Stimulated activated naive CD8-positive, alpha-beta T cell treated with anti-CD3 and anti-CD28 coated beads, Interleukin-15, Interleukin-2, amounts not matched to agents 100 ng/mL and 50 ng/mL, for 24 hours (primary cell): ENCODE results near the gene GRK7.
A peak's percentile ranks its signal among the peaks of the same experiment; 100 is the strongest.

Source experiments
- H3K27ac Mint-ChIP-seq: one replicate; pipeline ENCODE4 v1.8.0; 2021; ENCODE audit warnings: mild to moderate bottlenecking, mixed read lengths
- H3K27me3 Mint-ChIP-seq: one replicate; pipeline ENCODE4 v1.8.0; 2021; ENCODE audit warnings: mixed read lengths
- H3K36me3 Mint-ChIP-seq: one replicate; pipeline ENCODE4 v1.8.0; 2021; ENCODE audit warnings: low read depth, mixed read lengths
- H3K4me1 Mint-ChIP-seq: one replicate; pipeline ENCODE4 v1.8.0; 2021; ENCODE audit warnings: low read depth, mixed read lengths
- H3K4me3 Mint-ChIP-seq: one replicate; pipeline ENCODE4 v1.8.0; 2021; ENCODE audit warnings: mild to moderate bottlenecking, mixed read lengths
- H3K9me3 Mint-ChIP-seq: one replicate; pipeline ENCODE4 v1.8.0; 2021; ENCODE audit warnings: mixed read lengths

Gene GRK7, protein sequence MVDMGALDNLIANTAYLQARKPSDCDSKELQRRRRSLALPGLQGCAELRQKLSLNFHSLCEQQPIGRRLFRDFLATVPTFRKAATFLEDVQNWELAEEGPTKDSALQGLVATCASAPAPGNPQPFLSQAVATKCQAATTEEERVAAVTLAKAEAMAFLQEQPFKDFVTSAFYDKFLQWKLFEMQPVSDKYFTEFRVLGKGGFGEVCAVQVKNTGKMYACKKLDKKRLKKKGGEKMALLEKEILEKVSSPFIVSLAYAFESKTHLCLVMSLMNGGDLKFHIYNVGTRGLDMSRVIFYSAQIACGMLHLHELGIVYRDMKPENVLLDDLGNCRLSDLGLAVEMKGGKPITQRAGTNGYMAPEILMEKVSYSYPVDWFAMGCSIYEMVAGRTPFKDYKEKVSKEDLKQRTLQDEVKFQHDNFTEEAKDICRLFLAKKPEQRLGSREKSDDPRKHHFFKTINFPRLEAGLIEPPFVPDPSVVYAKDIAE (N-terminal part only)

DNA sequence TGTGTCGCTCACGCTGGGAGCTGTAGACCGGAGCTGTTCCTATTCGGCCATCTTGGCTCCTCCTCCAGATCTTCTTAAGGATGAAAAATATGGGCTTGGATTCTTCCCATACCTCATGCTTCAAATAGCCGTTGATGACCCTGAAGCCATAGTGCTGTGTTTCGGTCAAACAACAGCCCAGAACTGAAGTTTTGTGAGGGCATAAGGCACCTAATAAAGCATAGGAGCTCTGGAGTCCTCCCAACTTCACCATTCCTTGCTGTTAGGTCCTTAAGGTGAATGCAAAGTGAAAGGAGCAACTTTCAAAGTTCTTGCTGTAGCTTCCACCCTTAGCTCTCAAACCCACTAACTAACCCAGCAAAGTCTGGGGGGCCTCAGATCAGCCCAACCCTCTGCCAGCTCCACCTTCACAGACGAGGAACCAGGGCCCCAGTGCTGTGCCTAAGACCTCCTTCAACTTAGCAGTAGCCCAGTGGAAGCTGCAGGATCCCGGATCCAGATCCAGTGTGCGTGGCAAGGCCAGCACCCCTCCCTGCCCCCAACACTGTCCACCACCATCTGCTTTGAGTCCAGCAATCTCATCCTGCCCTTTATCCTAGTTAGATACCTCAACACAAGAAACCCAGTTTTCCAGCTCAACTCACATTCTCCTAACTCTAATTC, at the start of gene GRK7:
Gene GRK7, plus strand, starts transcription at position 321 of the 663 bp plus-strand sequence. CDS start 14,877 bp downstream, outside the sequence.
- H3K9me3 Mint-ChIP-seq: no peaks in the 10 kb centered on the region
- H3K36me3 Mint-ChIP-seq: no peaks in the 10 kb centered on the region
- no peak within 1 kb of the TSS for H3K27ac Mint-ChIP-seq
- peaks cover 5% of the 10 kb centered on the region for H3K4me1 Mint-ChIP-seq
- H3K4me3 Mint-ChIP-seq: no peak within 1 kb of the TSS
- no peaks in the 10 kb centered on the region for H3K27me3 Mint-ChIP-seq

DNA sequence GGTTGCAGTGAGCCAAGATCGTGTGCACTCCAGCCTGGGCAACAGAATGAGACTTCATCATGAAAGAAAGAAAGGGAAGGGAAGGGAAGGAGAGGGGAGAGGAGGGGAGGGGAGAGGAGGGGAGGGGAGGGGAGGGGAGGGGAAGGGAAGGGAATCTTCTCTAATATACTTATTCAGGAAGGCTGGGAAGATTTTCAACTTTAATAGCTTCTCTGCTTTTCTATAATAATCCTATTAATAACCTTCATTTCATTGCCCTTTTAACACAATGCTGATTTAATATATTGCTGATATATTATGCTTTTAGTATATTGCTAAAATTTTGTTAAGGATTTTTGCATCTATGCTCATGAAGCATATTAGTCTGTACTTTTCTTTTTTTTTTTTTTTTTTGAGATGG, 48.5 kb upstream of the GRK7 start:
- peaks cover 6% of the 10 kb centered on the region for H3K9me3 Mint-ChIP-seq
- H3K4me1 Mint-ChIP-seq: no peaks in the 10 kb centered on the region
- no peaks in the 10 kb centered on the region for H3K36me3 Mint-ChIP-seq
- H3K4me3 Mint-ChIP-seq: no peak overlapping the region
- peaks cover 5% of the 10 kb centered on the region for H3K27me3 Mint-ChIP-seq
- H3K27ac Mint-ChIP-seq: no peak overlapping the region

DNA sequence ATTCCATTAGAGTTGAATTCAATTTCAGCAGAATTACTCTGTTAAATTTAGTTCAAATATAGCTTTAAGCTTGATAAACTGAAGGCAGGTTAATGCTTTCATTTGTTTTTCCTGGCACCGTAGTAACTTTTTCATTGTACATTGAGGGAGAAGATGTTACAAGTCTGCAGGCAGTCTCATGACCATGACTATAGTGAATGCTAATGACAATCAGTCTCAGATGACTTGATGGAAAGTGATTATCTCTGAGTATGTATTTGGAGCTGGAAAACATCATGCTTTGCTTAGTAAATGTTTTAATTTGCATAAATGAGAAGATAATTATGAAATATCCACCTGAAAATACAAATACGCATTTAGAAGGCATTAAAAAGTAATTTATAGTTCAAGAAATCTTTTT, 41.1 kb upstream of the GRK7 start:
- H3K9me3 Mint-ChIP-seq: no peaks in the 10 kb centered on the region
- H3K36me3 Mint-ChIP-seq: no peaks in the 10 kb centered on the region
- H3K4me1 Mint-ChIP-seq: no peaks in the 10 kb centered on the region
- no peak overlapping the region for H3K4me3 Mint-ChIP-seq
- no peak overlapping the region for H3K27ac Mint-ChIP-seq
- peaks cover 10% of the 10 kb centered on the region for H3K27me3 Mint-ChIP-seq

DNA sequence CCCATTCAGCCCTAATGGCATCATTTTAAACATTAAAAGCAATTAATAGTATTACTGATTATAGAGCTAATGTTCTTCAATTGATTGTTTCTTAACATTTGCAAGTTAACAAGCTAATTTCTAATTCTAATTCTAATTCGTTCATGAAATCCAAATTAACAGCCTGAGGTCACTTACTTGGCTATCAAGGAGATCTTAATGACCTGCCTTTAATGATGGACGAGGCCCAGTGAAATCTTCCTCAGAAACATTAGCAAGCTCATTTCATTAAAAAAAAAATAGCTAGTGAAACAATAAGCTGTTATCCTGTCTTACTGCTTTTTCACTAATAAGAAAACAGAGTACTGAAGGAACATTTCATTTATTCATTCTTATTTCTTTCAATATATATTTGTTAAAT, 40.6 kb upstream of the GRK7 start:
- Mint-ChIP-seq H3K4me1 (no peaks in the 10 kb centered on the region), H3K27ac (no peak overlapping the region), H3K4me3 (no peak overlapping the region), H3K9me3 (no peaks in the 10 kb centered on the region), H3K27me3 (peaks cover 10% of the 10 kb centered on the region), H3K36me3 (no peaks in the 10 kb centered on the region)

DNA sequence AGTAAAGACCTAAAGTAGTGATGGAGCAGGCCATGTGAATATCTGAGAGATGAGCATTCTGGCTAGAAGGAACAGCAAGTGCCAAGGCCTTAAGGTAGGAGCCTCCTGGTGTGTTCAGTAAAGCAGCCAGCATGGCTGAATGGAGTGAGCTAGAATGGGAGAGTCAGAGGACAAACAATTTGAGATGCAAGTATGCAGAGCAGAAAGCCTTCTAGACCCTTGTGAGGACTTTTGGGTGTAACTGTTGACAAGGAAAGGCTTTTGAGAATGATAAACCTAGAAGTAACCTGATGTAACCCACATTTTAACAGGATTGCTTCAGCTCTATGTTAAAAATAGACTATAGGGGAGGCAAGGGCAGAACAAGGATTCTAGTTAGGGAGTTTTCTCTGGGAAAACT, 40.0 kb upstream of the GRK7 start:
- H3K36me3 Mint-ChIP-seq: no peaks in the 10 kb centered on the region
- H3K9me3 Mint-ChIP-seq: no peaks in the 10 kb centered on the region
- H3K4me1 Mint-ChIP-seq: no peaks in the 10 kb centered on the region
- no peak overlapping the region for H3K27ac Mint-ChIP-seq
- H3K27me3 Mint-ChIP-seq: peaks cover 10% of the 10 kb centered on the region
- no peak overlapping the region for H3K4me3 Mint-ChIP-seq

DNA sequence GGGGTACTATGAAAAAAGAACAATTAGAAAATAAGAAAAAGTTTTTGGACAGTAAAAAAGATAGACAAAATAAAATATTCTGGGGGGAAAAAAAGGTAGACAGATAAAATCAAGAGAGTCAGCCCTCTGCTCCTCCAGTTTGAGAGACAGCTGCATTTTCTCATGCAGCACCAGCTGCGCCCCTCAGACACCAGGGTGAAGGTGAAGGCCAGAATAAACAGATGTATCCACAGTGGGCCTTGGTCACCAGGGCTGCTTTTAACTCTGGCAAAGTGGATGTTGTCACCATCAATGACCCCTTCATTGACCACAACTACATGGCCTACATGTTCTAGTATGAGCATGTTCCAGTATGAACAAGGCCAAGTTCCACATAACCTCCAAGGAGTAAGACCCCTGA, 39.0 kb upstream of the GRK7 start:
- no peak overlapping the region for H3K4me3 Mint-ChIP-seq
- H3K36me3 Mint-ChIP-seq: no peaks in the 10 kb centered on the region
- H3K9me3 Mint-ChIP-seq: no peaks in the 10 kb centered on the region
- H3K27ac Mint-ChIP-seq: no peak overlapping the region
- H3K4me1 Mint-ChIP-seq: no peaks in the 10 kb centered on the region
- H3K27me3 Mint-ChIP-seq: peaks cover 5% of the 10 kb centered on the region

DNA sequence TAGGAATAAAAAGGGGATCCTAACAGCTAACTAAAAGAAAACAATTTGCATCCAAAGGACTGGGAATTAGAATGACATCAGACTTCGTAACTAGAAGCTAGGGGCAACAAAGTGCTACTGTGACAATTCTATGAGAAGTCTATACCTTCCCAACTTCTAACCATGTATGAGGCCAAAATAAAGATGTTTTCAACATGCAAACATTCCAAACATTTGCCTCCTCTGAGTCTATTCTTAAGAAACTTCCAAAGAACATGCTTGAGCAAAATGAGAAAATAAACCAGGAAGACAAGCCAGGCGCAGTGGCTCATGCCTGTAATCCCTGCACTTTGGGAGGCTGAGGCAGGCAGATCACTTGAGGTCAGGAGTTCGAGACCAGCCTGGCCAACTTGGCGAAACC, 38.2 kb upstream of the GRK7 start:
- H3K36me3 Mint-ChIP-seq: no peaks in the 10 kb centered on the region
- no peak overlapping the region for H3K4me3 Mint-ChIP-seq
- H3K4me1 Mint-ChIP-seq: no peaks in the 10 kb centered on the region
- H3K27me3 Mint-ChIP-seq: peaks cover 5% of the 10 kb centered on the region
- no peak overlapping the region for H3K27ac Mint-ChIP-seq
- no peaks in the 10 kb centered on the region for H3K9me3 Mint-ChIP-seq

DNA sequence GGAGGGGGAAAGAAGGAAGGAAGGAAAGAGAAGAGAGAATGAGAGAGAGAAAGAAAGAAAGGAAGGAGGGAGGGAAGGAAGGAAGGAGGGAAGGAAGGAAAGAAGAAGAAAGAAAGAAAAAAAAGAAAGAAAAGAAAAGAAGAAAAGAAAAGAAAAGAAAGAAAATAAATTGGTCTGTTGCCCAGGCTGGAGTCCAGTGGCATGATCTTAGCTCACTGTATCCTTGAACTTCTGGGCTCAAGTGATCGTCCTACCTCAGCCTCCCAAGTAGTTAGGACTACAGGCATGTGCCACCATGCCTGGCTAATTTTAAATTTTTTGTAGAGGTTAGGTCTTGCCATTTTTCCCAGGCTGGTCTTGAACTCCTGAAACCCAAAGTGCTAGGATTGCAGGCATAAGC, 36.7 kb upstream of the GRK7 start:
- H3K4me3 Mint-ChIP-seq: no peak overlapping the region
- H3K27me3 Mint-ChIP-seq: peaks cover under 1% of the 10 kb centered on the region
- H3K36me3 Mint-ChIP-seq: no peaks in the 10 kb centered on the region
- H3K27ac Mint-ChIP-seq: no peak overlapping the region
- no peaks in the 10 kb centered on the region for H3K9me3 Mint-ChIP-seq
- H3K4me1 Mint-ChIP-seq: no peaks in the 10 kb centered on the region

DNA sequence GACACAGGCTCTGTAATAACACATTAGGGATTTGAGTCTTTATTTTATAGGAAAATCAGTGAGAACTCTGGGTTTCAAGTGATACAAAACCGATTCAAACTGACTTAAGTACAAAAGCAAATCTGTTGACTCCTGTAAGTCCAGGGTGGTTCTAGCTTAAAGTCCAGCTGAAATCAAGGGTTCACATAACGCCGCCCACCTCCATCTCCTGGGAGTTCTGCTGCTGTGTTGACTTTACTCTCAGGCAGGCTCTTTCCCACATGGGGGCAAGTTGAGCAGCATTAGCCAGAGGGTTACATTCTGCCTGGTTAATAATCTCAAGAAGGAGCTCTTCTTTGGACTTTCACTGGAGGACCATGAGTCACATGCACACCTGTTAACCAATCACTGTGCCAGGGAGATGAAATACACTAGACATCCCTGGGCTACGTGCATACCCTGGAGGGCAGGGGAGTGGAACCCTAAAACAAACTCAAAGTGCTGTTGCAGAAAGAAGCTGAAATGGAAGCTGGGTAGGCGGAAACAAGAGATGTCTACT, 34.8 kb upstream of the GRK7 start:
- no peaks in the 10 kb centered on the region for H3K9me3 Mint-ChIP-seq
- no peaks in the 10 kb centered on the region for H3K36me3 Mint-ChIP-seq
- H3K27me3 Mint-ChIP-seq: no peaks in the 10 kb centered on the region
- no peak overlapping the region for H3K4me3 Mint-ChIP-seq
- H3K4me1 Mint-ChIP-seq: no peaks in the 10 kb centered on the region
- H3K27ac Mint-ChIP-seq: no peak overlapping the region

DNA sequence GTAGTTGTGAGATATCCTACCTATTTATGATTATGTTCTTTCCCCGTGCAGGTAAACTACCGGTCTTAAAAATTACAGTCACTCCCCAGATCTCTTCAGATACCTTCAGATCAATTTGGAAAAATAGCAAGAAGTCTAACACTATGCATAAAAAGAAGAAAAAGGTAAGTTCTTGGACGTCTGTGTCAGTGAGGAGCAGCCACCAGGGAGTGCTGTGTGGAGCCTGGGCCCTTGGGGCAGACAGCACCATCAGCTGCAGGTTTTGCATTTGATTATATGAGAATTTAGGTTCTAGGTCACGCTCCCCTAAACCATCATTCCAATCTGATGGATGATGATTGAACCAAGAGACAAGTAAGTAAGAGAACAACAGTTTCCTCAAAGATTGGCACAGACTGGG, 34.0 kb upstream of the GRK7 start:
- Mint-ChIP-seq H3K27me3 (no peaks in the 10 kb centered on the region), H3K4me3 (no peak overlapping the region), H3K36me3 (no peaks in the 10 kb centered on the region), H3K9me3 (no peaks in the 10 kb centered on the region), H3K27ac (no peak overlapping the region), H3K4me1 (no peaks in the 10 kb centered on the region)

DNA sequence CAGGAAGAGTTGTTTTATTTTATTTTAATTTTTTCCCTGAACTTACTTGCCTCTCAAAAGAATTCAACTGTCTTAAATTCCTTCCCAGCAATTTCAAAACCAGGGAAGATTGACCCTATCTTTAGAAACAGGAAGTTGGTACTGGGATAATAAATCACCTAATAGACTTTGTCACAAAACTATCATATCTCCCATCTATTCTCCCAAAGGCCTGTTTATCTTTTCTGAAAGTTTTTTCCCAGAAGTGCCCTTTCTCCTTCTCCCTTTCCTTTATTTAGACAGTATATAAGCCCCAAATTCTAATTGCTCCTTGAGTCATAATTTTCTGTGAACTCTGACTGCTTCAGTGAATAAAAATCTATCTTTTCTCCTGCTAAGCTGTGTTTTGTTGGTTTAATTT, 28.0 kb upstream of the GRK7 start:
- Mint-ChIP-seq H3K27ac (no peak overlapping the region), H3K36me3 (peaks cover 5% of the 10 kb centered on the region), H3K9me3 (no peaks in the 10 kb centered on the region), H3K4me3 (no peak overlapping the region), H3K27me3 (no peaks in the 10 kb centered on the region), H3K4me1 (peaks cover 15% of the 10 kb centered on the region)

DNA sequence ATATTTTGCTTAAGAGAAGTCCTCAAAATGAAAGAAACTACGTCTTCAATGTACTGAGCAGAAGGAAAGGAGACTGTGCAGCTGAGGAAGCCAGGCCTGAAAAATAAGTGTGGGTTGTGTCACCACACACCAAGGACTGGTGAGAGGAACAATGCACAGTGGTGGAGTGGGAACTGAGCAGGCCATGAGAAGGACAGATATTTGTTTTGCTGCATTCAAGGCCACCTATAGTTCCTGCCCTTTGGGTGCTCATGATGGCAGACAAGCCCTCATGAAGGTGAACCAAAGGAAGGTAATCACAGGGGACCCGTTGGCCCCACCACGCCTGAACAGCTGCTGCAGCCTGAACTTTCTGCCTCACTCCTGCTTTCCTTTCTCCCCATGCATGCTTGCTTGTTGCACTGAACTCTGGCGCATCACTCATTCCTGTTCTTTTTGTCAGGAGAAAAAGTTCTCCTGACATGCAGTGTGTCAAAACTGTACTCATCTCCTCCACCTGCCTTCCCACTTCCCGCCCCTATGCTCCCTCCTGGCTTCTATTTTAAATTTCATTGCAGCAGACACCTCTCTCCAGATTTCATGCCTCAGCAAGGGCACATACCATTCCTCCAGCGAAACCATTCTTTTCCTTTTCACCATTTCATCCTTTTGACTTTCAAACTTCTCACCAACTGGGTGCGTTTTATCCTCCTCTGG, 27.3 kb upstream of the GRK7 start:
- H3K27me3 Mint-ChIP-seq: no peaks in the 10 kb centered on the region
- H3K36me3 Mint-ChIP-seq: peaks cover 9% of the 10 kb centered on the region
- peaks cover 22% of the 10 kb centered on the region for H3K4me1 Mint-ChIP-seq
- no peak overlapping the region for H3K27ac Mint-ChIP-seq
- no peak overlapping the region for H3K4me3 Mint-ChIP-seq
- H3K9me3 Mint-ChIP-seq: no peaks in the 10 kb centered on the region

DNA sequence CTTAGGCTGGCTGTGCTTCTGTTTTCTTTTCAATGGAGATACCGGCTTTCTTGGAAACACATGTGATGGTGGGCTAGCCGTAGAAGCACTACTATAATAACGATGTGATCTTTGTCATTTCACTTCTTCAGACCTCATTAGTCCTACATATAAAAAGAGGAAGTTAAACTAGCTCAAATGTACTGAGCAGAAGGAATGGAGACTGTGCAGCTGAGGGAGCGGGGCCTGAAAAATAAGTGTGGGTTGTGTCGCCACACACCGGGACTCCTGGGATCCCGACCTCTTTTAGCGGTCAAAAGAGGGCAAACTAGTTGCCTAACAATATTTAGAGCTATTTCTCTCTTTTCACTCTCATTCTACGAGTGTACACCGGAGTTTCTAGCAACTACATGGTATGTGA, 26.1 kb upstream of the GRK7 start:
- Mint-ChIP-seq H3K36me3 (peaks cover 12% of the 10 kb centered on the region), H3K27ac (peak overlapping the region; percentile 50), H3K27me3 (no peaks in the 10 kb centered on the region), H3K4me3 (no peak overlapping the region), H3K9me3 (no peaks in the 10 kb centered on the region), H3K4me1 (peaks cover 34% of the 10 kb centered on the region)

DNA sequence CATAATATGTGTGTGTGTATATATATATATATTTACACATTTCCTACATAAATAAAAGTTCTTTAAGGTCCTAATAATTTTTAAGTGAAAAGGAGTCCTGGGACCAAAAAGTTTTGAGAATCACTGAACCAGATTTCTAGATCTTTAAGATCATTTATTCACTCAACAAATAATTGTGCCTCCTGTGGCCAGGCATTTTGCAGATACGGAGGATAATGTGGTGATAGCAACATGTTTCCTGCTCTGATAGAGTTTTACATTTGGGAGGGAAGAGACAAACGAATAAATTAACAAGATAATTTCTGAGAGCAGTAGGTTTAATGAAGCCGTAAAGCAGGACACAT, 25.6 kb upstream of the GRK7 start:
- H3K9me3 Mint-ChIP-seq: no peaks in the 10 kb centered on the region
- peak overlapping the region; percentile 76 for H3K4me3 Mint-ChIP-seq
- no peaks in the 10 kb centered on the region for H3K27me3 Mint-ChIP-seq
- H3K4me1 Mint-ChIP-seq: peaks cover 37% of the 10 kb centered on the region
- H3K27ac Mint-ChIP-seq: peak overlapping the region; percentile 76
- H3K36me3 Mint-ChIP-seq: peaks cover 12% of the 10 kb centered on the region
